Renal pelvis (tissue), 12 donors: ENCODE measurements around the gene IGSF5. TPM values are rescaled to one million over a fixed set of nuclear protein-coding genes. Genes with fewer than 3 reads are reported as not detected.
A peak's percentile ranks its signal among the peaks of the same experiment; 100 is the strongest.
"Not testable (repeated sequence)": the region's sequence is repeated elsewhere in the genome, so short reads cannot be mapped to it uniquely, and the experiment has no call there.

Experiments
- DNase-seq: peaks from one replicate; pipeline ENCODE4 v3.0.0-alpha.2; 2013
- long read RNA-seq, 16 experiments: transcript quantifications; one replicate each; lab custom pipeline, GENCODE V29; 2026
- polyA plus RNA-seq, 3 donors: library from polyadenylated mRNA; unstranded; fragments of 120-200 nt; gene quantifications; one replicate each; pipeline ENCODE4 v1.2.1, GENCODE V29; 2013; ENCODE audit not compliant: insufficient read length in 3 of 3

Gene IGSF5
- polyA plus RNA-seq: under 1 TPM; 0.62 to 0.98 (median 0.95) TPM
- long read RNA-seq, donor 1: 0 reads
- long read RNA-seq, donor 2: 0 reads
- long read RNA-seq, donor 3: 0 reads
- long read RNA-seq, donor 4: 0 reads
- long read RNA-seq, donor 5: 0 reads
- long read RNA-seq, donor 6: 0 reads
- long read RNA-seq, donor 7: 0 reads
- long read RNA-seq, donor 8: 0 reads
- long read RNA-seq, donor 9, partial matches to known transcripts: 29 of 29 reads
- long read RNA-seq, donor 9, other reads (novel, unspliced or antisense): 0 of 29 reads
- long read RNA-seq, donor 10: 0 reads
- long read RNA-seq, donor 11, partial matches to known transcripts: 0 of 1 reads
- long read RNA-seq, donor 11, other reads (novel, unspliced or antisense): 0 of 1 reads
- long read RNA-seq, donor 12, partial matches to known transcripts: 17 of 17 reads
- long read RNA-seq, donor 12, other reads (novel, unspliced or antisense): 0 of 17 reads
- long read RNA-seq, donor 13: 0 reads
- long read RNA-seq, donor 14, partial matches to known transcripts: 14 of 14 reads
- long read RNA-seq, donor 14, other reads (novel, unspliced or antisense): 0 of 14 reads
- long read RNA-seq, donor 15: 0 reads
- long read RNA-seq, donor 16, partial matches to known transcripts: 0 of 1 reads
- long read RNA-seq, donor 16, other reads (novel, unspliced or antisense): 0 of 1 reads

- not testable (repeated sequence) for DNase-seq
Measured at GRCh38 chr21:39744883-39745282, at the start of gene IGSF5. Gene IGSF5 (plus strand): TSS chr21:39745183. CDS start chr21:39745510, 327 bp downstream.

GRCh38 chr21:39696196-39696595 is 48.8 kb upstream of the IGSF5 start:
- no peak for DNase-seq

GRCh38 chr21:39696618-39697017 is 48.4 kb upstream of the IGSF5 start:
- DNase-seq: peak; percentile 10

GRCh38 chr21:39700318-39700717 is 44.7 kb upstream of the IGSF5 start:
- DNase-seq: no peak

GRCh38 chr21:39703578-39703977 is 41.4 kb upstream of the IGSF5 start:
- DNase-seq: no peak

- DNase-seq: no peak
Measured at GRCh38 chr21:39705849-39706248, 39.1 kb upstream of the IGSF5 start.

- no peak for DNase-seq
Measured at GRCh38 chr21:39707316-39707715, 37.7 kb upstream of the IGSF5 start.

GRCh38 chr21:39710866-39711265 is 34.1 kb upstream of the IGSF5 start:
- DNase-seq: no peak

- DNase-seq: no peak
Measured at GRCh38 chr21:39712273-39712672, 32.7 kb upstream of the IGSF5 start.

- no peak for DNase-seq
Measured at GRCh38 chr21:39712976-39713375, 32.0 kb upstream of the IGSF5 start.

- no peak for DNase-seq
Measured at GRCh38 chr21:39713905-39714304, 31.1 kb upstream of the IGSF5 start.

- no peak for DNase-seq
Measured at GRCh38 chr21:39714331-39714730, 30.7 kb upstream of the IGSF5 start.

GRCh38 chr21:39715804-39716397 is 29.1 kb upstream of the IGSF5 start:
- peak; percentile 48 for DNase-seq

- DNase-seq: no peak
Measured at GRCh38 chr21:39720126-39720778, 24.7 kb upstream of the IGSF5 start.

- DNase-seq: no peak
Measured at GRCh38 chr21:39721885-39722284, 23.1 kb upstream of the IGSF5 start.

GRCh38 chr21:39724944-39725343 is 20.0 kb upstream of the IGSF5 start:
- no peak for DNase-seq

GRCh38 chr21:39726133-39726532 is 18.9 kb upstream of the IGSF5 start:
- DNase-seq: no peak

- DNase-seq: no peak
Measured at GRCh38 chr21:39727401-39728120, 17.4 kb upstream of the IGSF5 start.

- DNase-seq: no peak
Measured at GRCh38 chr21:39728341-39728740, 16.6 kb upstream of the IGSF5 start.

GRCh38 chr21:39730418-39731157 is 14.4 kb upstream of the IGSF5 start:
- no peak for DNase-seq

- DNase-seq: no peak
Measured at GRCh38 chr21:39736716-39737115, 8.3 kb upstream of the IGSF5 start.
